ENCODE data around the gene RASA1. TPM values are rescaled to one million over a fixed set of nuclear protein-coding genes. Genes with fewer than 3 reads are reported as not detected.

Gene RASA1
- total and polyA plus RNA-seq, 9 of the 15 experiments (the other 6 are each of a cell fraction or from before 2014, with no cell fraction given), result 3.2 to 17.3 (median 9.2) TPM

DNA sequence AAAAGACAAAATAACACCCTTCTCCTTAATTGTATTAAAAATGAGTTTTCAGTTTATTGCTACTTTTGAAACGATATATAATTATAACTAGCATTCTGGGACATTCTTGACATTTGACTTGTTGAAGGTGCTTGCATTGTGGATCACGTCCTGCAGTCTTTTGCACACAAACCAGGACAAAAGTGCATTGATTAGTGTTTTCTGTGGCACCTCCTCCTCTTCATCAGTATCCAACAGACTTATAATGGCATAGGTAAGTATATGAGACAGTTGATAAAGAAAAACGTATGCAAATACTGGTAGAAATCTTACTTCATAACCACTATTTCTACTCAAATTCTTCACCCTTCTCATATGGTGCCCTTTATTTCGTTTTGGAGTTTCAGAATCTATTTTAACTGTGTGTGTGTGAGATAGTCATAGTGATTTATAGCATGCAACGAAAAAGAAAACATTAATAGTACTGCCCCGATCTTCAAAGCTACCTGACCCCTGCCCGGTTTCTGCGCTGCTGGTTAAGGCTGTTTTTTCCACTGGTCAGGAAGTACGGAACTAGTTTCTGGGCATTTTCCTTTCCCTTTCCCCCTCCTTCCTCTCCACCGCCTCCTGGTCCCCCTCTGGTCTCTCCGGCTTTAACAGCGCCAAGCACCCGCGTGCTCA lies 639 bp upstream of the RASA1 start (continued):
- TF ChIP-seq, protein P1, sequence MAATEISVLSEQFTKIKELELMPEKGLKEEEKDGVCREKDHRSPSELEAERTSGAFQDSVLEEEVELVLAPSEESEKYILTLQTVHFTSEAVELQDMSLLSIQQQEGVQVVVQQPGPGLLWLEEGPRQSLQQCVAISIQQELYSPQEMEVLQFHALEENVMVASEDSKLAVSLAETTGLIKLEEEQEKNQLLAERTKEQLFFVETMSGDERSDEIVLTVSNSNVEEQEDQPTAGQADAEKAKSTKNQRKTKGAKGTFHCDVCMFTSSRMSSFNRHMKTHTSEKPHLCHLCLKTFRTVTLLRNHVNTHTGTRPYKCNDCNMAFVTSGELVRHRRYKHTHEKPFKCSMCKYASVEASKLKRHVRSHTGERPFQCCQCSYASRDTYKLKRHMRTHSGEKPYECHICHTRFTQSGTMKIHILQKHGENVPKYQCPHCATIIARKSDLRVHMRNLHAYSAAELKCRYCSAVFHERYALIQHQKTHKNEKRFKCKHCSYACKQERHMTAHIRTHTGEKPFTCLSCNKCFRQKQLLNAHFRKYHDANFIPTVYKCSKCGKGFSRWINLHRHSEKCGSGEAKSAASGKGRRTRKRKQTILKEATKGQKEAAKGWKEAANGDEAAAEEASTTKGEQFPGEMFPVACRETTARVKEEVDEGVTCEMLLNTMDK (IDR thresholded peaks at IDR 0.05; ENCODE audit: borderline replicate concordance, insufficient read depth, low read depth, low read length, poor library complexity, severe bottlenecking), result no peak
- peak; percentile 24; the same call in 1 of the 2 replicates for TF ChIP-seq MTA1 (IDR thresholded peaks at IDR 0.05; ENCODE audit: borderline replicate concordance)
- no peak for TF ChIP-seq ZNF589 (CRISPR knock-in tag; IDR thresholded peaks at IDR 0.05; ENCODE audit: low read depth)
- TF ChIP-seq NEUROD1 (IDR thresholded peaks at IDR 0.05; ENCODE audit: borderline replicate concordance, low read depth, low read length, partially characterized antibody), result no peak
- no peak for TF ChIP-seq ZFP30 (CRISPR knock-in tag; IDR thresholded peaks at IDR 0.05; ENCODE audit: borderline replicate concordance)
- TF ChIP-seq KLF13 (tag; IDR thresholded peaks at IDR 0.05; ENCODE audit: borderline replicate concordance, low read depth), result no peak
- TF ChIP-seq ZHX1 (conservative IDR thresholded peaks at IDR 0.05; ENCODE audit: low read length), result no peak
- TF ChIP-seq E2F4 (CRISPR knock-in tag; IDR thresholded peaks at IDR 0.05; ENCODE audit: low read depth), result no peak
- peak; percentile 31; the same call in 1 of the 2 replicates for TF ChIP-seq NCOA1 (IDR thresholded peaks at IDR 0.05; ENCODE audit: low read depth)

Measured in K562 (cell line).